SU-DHL-6 (cell line): Measurements from ENCODE around the gene NYAP2.

Experiments
- CTCF ChIP-seq: fragments of 200-600 bp; sonication (generic); IDR thresholded peaks from one replicate; pipeline ENCODE4 v1.5.1; 2017; ENCODE audit warnings: antibody characterized with exemption, mild to moderate bottlenecking, low read length, moderate library complexity; ENCODE audit not compliant: insufficient read depth, poor library complexity, severe bottlenecking
- EZH2phosphoT487 ChIP-seq: fragments of 200-600 bp; sonication (generic), shearing (Covaris generic); conservative IDR thresholded peaks from 2 replicates; pipeline ENCODE4 v1.6.1; 2018; ENCODE audit warnings: mild to moderate bottlenecking, antibody characterized with exemption, low read length, moderate library complexity, mixed read lengths

GRCh38 chr2:225683258-225683657 lies 283.7 kb downstream of the NYAP2 start:
- TF ChIP-seq CTCF, result no peak
- no peak for TF ChIP-seq EZH2phosphoT487
